ENCODE results near the gene GOLGA6L10.

DNA sequence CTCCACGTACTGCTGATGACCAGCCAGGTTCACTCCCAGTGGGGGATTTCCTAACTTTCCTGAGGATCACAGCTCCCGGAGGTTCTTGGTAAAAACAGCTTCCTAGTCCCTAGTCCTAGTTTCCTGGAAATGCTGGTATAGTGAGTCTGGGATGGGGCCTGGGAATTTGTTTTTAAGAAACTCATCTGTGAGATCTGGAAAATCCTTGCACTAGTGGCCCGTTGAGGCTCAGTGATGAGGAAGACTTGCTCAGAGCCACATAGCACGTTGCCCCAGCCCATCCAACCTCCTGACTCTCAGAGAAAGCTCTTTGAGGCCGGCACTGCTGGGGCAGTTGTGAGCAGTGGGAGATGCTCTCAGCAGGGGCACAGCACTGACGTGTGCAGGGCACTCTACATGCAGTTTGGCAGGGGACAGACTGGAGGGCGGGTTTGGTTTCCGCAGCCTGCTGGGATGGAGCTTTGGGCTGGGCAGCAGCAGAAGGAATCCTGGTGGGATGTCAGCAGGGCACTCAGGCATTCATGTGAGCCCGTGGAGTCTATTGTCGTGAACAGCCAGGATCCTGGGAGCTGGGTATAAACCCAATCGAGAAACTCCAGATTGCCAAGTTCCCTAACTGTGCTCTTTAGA lies 55.1 kb downstream of the GOLGA6L10 start:
- no peak for TF ChIP-seq POLR2A (IDR thresholded peaks at IDR 0.05)
- TF ChIP-seq, protein P1, sequence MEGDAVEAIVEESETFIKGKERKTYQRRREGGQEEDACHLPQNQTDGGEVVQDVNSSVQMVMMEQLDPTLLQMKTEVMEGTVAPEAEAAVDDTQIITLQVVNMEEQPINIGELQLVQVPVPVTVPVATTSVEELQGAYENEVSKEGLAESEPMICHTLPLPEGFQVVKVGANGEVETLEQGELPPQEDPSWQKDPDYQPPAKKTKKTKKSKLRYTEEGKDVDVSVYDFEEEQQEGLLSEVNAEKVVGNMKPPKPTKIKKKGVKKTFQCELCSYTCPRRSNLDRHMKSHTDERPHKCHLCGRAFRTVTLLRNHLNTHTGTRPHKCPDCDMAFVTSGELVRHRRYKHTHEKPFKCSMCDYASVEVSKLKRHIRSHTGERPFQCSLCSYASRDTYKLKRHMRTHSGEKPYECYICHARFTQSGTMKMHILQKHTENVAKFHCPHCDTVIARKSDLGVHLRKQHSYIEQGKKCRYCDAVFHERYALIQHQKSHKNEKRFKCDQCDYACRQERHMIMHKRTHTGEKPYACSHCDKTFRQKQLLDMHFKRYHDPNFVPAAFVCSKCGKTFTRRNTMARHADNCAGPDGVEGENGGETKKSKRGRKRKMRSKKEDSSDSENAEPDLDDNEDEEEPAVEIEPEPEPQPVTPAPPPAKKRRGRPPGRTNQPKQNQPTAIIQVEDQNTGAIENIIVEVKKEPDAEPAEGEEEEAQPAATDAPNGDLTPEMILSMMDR (IDR thresholded peaks at IDR 0.05), result no peak
